Putamen (tissue), 1 donor: Measurements from ENCODE around the gene FEN1.

Source experiments
- DNase-seq: peaks from one replicate; pipeline ENCODE4 v3.0.0-alpha.2; 2016; ENCODE audit warnings: low spot score

The FEN1 gene

DNA sequence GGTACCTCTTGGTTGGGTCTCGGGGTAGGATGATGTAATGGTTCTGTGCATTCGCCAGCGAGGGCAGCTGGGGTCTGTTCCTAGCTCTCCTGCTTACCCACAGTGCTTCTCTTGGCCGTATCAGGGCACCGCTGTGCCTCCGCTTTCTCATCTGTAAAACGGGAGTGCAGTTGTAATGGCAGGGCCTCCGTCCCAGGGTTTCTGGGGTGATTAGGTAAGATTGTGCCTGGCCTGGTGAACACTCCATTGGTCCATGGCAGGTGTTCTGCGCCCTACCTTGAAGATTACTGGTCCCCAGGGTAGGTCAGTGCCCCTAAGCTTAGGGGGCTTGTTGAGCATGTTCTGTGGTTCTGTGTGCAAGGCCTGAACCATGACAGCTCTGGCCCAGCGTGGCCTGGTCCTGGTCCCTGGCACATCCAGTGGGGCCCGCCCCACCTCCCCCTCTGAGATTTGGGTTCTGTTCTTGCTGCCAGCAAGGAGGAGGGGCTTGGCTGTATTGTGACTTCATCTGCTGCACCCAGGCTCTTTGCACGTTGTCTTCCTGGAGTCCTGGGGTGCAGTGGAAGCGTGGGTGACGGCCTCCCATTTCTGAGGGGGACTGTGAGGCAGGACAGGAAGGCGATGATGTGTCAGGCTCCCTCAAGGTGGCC is 35.4 kb upstream of the FEN1 start:
- peak; percentile 77 for DNase-seq

DNA sequence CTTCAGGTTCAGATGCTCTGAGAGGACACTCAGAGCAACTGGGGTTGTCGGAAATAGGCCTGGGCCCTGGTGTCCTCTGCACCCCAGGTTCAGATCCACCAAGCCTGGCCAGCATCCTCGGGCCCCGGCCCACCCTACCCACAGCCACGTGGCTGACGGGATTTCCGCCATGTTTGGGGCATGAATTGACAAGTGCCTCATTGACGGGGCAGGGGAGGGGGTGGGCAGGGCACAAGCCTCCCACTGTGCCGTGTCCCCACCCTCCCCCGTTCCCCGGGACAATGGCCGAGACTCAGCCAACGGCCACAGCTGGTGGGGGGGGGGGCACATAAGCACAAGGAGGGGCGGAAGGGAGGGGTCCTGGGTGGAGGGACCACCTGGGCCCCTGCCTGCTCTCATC is 31.8 kb upstream of the FEN1 start:
- peak; percentile 95 for DNase-seq

DNA sequence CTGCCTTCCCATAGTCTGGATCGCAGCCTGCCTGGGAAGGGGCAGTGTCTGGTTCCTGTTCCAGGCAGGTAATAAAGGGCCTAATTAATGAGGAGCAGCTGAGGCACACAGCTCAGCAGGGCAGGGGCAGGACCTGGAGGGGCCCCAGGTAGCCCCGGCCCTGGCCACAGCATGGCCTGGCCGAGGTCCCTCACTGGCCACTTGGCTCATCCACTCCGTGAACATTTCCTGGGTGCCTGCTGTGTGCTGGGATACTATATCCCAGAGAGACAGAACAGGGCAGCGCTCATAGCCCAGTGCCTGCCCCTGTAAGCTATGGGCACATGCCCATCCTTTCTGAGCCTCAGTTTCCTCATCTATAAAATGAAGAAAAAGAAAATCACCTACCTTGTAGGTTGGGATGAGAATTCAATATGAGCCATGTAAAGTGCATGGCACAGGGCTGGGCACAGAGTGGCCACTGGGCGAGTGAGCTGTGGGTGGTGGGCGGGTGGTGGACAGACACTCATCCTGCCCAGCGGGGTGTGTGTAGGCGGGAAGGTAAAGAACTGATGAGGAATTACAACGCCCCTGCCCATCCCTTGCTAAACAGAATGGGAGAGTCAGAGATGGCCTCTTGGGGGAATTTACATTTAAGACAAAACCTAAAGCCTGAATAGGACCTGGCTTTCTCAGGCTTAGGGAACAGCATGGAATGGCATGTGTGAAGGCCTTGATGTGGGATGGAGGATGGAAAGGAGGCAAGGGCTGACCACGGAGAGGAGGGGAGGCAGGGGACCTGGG is 31.1 kb upstream of the FEN1 start:
- DNase-seq = no peak

DNA sequence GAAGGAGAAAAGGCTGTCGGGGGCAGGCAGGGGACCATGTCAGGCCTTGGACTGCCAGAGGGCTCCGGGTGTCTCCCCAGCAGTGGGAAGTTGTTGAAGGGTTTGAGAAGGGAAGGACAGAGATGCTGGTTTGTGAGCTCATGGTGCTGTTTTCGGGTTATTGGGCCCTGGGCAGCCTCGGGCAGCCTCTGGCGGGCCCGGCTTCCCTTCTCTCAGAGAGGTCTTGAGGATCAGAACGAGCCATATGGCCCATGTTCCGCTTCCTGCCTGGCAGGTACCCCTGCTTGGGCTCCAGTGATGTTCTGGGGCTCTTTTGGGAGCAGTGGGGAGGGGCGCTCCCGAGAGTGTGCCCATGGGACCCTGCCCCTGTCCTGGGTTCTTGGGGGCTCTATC is 30.5 kb upstream of the FEN1 start:
- DNase-seq = no peak

DNA sequence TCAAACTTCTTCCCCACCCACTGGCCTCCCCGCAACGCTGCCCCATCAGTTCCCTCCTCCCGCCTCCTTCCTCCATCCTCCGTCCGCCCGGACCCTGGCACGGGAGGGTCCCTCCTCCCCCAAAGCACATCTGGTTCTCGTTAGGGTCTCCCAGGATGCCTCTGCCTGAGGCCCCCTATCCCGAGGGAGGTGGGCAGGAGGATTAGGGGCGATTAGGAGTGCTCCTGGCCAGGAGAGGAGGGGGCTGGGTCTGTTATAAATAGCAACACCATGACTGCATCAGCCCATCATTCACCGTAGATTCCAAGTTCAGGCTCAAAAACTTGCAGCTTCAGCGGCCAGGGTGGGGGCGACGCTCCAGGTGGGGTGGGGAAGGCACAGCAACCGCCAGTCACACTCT is 29.9 kb upstream of the FEN1 start:
- DNase-seq = no peak

DNA sequence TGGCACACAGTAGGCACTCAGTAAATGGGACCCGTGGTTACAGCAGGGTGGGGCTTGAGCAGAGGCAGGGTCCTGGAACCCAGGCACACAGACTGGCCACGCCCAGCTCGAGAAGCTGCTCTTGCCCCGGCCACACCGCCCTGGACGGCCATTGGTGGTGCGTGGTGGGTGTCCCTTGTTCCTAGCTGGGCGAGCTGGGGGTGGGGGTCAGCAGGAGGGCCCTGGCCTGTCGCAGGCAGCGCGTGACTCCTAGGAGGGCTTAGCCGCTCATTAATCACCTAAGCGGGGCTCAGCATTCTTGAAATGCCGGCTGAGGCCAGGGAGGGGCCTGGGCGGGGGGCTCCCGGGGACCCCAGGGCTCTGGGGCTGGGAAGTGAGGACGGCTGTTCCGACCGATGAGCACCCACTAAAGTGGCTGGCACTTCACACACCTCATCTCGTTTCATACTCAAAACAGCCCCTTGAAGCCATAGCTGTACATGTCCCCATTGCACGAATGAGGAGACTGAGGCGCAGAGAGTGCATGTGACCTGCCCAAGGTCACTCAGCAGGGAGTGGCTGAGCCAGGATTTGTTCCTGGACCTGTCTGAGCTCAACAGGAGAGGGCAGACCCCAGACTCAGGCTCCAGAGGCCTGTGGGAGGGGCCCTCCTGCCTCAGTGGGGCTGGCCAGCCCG is 28.6 kb upstream of the FEN1 start:
- no peak for DNase-seq

DNA sequence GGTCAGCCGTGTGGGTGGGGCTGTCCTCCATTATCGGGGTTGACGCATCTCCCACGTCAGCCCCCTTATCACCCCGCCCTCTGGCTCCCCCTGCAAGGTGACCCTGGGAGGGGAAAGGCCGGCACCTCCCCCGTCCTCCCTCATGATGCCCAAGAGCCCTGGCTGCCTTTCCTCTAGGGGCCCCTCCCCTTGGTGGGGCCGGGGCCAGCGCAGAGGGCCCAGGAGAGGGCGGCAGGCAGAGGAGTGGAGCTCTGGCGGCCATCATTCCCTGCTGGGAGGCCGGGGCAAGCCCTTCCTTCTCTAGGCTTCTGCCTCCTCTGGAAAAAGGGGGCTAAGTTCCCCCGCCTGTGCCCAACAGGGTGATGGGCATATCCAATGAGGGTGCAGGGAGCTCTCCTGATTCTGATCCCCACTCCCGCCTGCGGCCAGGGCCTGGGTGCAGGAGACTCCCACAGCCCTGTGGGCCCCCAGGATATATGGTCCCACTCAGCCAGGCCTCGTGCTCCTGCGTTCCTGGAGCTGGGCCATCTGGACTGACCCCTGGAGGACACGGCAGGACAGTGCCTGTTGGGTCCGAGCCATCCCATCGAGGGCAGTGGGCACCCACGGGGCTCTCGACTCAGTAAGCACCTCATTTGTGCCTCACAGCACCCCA is 28.0 kb upstream of the FEN1 start:
- DNase-seq = no peak

DNA sequence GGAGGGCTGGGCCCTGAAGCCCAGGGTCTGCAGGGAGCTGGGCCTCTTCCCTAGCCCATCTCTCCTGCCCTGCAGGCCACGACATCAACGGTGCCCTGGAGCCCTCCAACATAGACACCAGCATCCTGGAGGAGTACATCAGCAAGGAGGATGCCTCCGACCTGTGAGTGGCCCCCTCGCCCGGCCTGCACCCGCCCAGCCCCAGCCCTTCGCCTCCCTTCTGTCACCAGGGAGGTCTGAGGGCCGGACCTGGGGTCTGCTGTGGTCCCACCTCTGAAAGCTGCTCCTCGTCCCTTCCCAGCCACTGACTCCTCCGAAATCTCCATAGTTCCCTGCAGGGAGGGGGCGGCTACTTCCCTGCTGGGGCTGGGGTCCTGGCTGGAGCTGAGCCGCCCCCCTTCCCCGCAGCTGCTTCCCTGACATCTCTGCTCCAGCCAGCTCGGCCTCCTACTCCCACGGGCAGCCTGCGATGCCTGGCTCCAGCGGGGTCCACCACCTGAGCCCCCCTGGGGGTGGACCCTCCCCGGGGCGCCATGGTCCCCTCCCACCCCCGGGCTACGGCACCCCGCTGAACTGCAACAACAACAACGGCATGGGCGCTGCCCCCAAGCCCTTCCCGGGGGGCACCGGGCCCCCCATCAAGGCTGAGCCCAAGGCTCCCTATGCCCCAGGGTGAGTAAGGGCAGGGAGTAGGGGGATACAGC is 27.0 kb upstream of the FEN1 start:
- no peak for DNase-seq

DNA sequence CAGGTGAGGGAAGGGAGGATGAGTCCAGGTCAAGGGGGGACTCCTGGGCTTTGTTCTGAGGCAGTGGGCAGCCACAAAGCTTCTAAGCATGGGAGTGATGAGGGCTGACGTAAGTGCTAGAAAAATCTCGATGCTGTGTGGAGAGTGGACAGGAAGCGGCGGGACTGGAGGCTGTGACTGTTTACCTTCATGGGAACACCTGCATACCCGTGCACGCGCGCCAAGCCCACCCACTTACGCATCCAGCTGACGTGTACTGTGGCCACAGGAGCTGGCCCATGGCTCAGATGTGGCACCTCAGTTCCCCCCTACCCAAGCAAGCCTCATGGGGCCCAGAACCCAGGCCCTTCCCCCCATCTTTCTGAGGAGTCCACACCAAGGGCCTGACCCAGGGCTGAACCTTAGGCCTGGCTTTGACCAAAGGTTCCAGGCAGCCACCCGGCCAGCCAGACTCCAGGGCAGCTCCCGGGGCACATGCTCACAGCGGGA is 26.3 kb upstream of the FEN1 start:
- DNase-seq = no peak

DNA sequence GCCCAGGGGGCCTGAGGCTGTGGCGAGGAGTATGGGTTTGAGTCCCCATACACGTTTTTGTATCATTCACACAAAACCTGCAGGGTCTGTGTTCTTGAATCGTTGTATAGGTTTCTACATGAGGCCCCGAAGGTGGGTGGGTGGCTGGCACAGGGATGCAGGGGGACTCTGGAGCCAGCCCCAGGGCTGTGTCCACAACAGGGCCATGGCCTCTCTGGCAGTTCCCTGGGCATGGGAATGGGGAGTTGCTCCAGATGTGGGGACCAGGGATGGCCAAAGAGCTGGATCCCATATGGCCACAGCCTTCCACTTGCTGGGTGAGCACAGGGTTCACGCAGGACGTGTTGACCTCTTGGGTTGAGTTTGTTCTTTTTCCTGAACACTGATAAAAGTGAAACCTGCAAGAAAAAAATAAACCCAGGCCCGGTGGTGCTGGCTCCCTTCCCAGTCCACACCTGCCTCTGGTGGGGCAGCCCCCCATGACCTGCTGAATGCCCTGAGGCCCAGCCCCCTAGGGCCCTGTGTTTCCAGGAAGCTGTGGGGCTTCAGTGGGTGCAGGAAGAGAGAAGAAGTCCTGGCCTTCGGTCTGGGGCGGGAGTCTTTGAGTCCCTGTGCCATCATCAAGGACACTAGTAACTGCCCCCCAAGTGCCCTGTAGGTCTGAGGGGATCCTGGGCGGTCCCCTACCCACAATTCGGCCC is 24.2 kb upstream of the FEN1 start:
- DNase-seq = no peak

DNA sequence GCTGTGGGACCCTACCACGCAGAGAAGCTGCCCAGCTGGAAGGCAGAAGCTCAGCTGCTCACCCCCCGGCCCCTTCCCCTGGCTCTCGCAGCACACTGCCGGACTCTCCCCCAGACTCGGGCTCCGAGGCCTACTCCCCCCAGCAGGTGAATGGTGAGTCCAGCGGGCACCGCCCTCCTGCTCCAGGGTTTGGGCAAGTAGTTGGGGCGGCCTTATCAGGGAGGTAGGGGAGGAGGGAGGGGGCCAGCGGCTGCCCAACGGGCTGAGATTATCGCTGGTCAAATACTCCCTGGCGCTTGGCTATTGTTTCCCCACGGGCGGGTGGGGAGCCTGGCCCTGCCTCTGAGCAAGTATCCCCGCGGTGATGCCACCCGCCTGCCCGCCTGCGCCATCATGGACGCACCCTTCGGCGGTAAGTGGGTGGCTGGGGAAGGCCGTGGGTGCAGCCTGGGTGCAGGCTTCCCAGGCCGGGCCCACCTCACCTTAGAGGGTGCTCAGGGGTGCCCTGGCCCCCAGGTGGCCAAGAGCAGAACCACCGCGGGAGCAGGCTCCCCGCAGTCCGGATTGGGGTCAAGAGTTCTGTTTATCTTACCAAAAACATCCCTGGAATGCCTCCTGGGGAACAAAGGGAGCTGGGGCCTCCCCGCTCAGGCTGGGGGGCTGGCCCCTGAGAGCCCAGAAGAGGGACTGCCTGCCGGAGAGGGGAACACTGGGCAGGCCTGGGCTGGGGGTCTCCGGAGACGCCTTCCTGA is 23.4 kb upstream of the FEN1 start:
- no peak for DNase-seq

DNA sequence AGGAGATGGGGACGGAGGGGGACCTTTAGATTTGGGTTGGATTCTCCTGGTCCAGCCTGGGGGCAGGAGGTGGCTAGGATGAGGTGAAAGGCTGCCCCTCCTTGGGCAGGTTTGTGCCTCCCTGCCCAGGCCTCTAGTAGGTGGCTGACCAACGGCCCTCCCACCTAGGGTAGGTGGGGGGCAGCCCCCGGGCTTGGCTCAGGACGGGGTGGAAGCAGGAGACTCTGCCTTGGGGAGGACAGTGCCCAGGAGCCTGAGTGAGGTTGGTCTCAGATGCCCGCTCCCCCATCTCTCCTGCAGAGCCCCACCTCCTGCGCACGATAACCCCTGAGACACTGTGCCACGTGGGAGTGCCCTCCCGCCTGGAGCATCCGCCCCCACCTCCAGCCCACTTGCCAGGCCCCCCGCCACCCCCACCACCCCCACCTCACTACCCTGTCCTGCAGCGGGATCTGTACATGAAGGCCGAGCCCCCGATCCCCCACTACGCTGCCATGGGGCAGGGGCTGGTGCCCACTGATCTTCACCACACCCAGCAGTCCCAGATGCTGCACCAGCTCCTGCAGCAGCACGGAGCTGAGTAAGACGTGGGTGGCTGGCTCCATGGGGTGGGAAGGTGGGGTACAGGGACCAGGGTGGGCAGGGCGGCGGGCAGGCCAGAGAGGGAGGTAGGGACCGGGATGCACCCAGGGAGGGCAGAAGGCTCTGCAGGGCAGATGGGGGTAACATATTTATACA is 22.6 kb upstream of the FEN1 start:
- DNase-seq = no peak

DNA sequence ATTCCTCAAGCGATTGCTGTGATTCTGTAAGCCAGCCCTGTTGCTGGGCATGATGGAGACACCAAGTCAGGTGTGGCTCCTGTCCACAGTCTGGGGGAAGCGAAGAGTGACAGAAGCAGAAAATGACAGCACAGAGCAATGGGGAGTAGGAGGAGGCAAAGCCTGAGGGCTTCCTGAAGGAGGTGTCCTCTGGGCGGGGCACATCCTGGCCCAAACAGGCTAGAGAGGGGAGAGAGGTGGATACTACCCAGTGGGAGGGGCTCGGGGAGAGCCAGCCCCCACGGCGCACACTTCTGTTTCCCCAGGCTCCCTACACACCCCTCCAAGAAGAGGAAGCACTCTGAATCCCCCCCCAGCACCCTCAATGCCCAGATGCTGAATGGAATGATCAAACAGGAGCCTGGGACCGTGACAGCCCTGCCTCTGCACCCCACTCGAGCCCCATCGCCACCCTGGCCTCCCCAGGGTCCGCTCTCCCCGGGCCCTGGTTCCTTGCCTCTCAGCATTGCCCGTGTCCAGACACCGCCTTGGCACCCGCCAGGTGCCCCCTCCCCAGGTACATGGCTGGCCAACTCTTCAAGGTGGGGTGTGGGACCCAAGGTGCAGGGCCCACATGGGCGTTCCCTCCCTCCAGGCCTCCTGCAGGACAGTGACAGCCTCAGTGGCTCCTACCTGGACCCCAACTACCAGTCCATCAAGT is 21.4 kb upstream of the FEN1 start:
- no peak for DNase-seq

DNA sequence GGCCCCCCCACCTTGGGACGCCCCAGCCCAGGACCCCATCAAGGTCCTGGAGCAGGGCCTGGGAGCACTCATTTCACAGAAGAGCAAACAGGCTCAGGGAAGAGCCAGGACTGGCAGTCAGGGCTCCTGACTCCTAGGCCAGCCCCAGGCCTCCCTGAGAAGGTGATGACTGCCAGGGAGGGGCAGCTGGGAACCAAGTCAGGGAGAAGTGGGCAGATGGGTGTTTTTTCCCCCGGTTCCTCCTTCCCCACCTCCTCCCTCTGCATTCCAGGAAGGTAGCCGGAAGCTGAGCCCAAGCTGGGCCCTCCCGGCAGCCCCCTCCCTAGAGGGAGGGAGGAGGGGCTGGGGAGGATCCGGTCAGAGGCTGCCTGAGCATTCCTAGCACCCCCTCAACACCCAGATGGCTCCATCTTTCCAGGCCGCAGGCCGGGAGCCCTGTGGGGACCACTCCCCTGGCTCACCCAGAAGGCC is 20.7 kb upstream of the FEN1 start:
- DNase-seq = no peak

DNA sequence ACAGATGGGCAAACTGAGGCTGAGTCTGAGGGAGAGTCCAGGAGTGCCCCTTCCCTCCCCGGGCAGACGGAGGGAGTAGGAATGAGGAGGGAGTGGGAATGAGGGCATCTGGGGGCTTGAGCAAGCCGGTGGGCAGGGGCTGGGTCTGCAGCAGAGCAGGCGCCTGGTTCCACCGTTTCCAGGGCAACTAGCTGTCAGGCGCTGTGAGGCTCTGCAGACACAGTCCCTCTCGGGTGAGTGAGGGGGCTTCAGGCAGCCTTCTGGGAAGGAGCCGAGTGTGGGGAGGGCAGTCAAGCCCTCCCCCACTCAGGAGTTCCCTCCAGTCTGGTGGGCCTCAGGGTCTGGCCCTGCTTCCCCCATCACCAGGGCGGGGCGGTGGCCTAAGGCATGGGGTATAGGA is 19.4 kb upstream of the FEN1 start:
- no peak for DNase-seq

DNA sequence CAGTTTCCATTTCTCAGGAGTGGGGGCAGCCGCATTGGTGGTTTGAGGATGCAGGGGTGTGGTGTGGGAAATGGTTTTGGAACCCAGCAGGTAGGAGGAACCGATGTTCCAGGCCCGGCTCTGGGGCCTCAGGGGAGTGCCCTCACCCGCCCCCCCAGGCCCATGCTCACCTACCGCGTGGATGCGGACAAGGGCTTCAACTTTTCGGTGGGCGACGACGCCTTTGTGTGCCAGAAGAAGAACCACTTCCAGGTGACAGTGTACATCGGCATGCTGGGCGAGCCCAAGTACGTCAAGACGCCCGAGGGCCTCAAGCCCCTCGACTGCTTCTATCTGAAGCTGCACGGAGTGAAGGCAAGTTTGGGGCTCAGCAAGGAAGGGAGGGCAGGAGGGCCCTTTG is 18.9 kb upstream of the FEN1 start:
- DNase-seq = no peak

DNA sequence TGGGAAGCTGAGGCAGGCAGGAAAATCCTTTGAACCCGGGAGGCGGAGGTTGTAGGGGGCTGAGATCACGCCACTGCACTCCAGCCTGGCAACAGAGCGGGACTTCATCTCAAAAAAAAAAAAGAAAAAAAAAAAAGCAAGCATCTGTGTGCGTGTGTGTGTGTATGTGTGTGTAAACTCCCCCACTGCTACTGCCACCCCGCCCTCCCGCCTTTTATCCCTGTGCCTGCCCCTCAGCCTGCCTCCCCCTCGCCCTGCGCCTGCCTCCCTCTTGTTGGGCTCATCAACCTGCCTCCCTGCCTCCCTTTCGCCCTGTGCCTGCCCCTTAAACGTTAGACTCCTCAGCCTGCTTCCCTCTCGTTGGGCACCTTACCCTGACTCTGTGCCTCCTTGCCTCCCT is 18.3 kb upstream of the FEN1 start:
- no peak for DNase-seq

DNA sequence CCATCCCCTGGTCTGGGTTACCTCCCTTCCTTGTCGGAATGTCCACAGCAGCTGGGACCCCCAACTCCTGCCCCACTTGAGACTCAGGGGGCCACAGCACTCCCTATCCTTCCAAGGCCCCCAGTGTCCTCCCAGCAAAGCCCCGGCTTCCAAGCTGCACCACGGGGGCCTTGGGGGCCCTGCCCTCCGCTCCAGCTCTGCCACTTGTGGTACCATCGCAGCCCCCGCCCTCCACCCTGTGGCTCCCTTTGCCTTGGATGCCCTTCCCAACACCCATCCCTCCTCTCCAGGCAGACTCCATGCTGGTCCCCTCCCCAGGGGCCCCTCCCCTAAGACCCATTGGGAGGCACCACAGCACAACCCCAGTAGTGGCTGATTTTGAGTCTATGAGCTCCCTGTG is 17.6 kb upstream of the FEN1 start:
- DNase-seq = no peak
